Progenitor cell of endocrine pancreas (in vitro differentiated cells): ENCODE data around the gene TAF8. TPM values are rescaled to one million over a fixed set of nuclear protein-coding genes. Genes with fewer than 3 reads are reported as not detected.

Experiments used
- DNase-seq: peaks from one replicate; pipeline ENCODE4 v3.0.0; 2021; ENCODE audit warnings: low spot score; ENCODE audit not compliant: unreplicated experiment
- H3K27ac Mint-ChIP-seq: 2 replicates; pipeline ENCODE4 v1.8.0; 2021; ENCODE audit warnings: mild to moderate bottlenecking, moderate library complexity, mixed read lengths
- H3K27me3 Mint-ChIP-seq: 2 replicates; pipeline ENCODE4 v1.8.0; 2021; ENCODE audit warnings: mixed read lengths
- H3K36me3 Mint-ChIP-seq: 2 replicates; pipeline ENCODE4 v1.8.0; 2022; ENCODE audit warnings: mixed read lengths; ENCODE audit not compliant: insufficient read depth
- H3K4me1 Mint-ChIP-seq: 2 replicates; pipeline ENCODE4 v1.8.0; 2021; ENCODE audit warnings: low read depth, mixed read lengths
- H3K4me3 Mint-ChIP-seq: 2 replicates; pipeline ENCODE4 v1.8.0; 2021; ENCODE audit warnings: low read depth, mild to moderate bottlenecking, moderate library complexity, mixed read lengths
- H3K9me3 Mint-ChIP-seq: 2 replicates; pipeline ENCODE4 v1.8.0; 2021; ENCODE audit warnings: low read depth, mixed read lengths
- total RNA-seq: library from RNA; stranded (reverse); gene quantifications from 2 replicates; pipeline ENCODE4 v1.2.1, GENCODE V29; 2021
- TF ChIP-seq, protein P1 (sequence below): fragments of 200-600 bp; sonication (generic); IDR thresholded peaks from one replicate; pipeline ENCODE4 v1.5.0; 2021; ENCODE audit warnings: antibody characterized with exemption, mild to moderate bottlenecking; ENCODE audit not compliant: unreplicated experiment

Gene TAF8
- total RNA-seq, 1 donor from 2014 or later = 38.9 TPM

DNA sequence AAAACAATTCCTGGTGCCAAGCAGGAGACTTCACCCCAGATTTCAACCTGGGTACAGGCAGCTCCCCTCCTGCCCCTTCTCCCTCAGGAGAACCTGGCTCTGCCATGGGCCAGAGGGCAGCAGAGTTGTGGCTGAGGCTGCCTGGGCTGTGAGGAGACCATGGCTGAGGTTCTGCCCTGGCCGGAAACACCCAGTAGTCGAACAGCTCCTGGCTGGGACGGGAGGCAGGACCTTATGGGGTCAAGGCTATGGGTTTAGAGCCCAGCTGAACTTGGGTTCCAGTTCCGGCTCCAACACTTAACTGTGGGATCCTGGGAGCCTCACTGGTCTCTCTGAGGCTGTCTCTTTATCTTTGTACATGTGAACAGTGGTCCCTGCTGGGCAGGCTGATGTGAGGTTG, 83.6 kb downstream of the TAF8 start:
- TF ChIP-seq, protein P1, sequence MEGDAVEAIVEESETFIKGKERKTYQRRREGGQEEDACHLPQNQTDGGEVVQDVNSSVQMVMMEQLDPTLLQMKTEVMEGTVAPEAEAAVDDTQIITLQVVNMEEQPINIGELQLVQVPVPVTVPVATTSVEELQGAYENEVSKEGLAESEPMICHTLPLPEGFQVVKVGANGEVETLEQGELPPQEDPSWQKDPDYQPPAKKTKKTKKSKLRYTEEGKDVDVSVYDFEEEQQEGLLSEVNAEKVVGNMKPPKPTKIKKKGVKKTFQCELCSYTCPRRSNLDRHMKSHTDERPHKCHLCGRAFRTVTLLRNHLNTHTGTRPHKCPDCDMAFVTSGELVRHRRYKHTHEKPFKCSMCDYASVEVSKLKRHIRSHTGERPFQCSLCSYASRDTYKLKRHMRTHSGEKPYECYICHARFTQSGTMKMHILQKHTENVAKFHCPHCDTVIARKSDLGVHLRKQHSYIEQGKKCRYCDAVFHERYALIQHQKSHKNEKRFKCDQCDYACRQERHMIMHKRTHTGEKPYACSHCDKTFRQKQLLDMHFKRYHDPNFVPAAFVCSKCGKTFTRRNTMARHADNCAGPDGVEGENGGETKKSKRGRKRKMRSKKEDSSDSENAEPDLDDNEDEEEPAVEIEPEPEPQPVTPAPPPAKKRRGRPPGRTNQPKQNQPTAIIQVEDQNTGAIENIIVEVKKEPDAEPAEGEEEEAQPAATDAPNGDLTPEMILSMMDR = no peak
- H3K27ac Mint-ChIP-seq = no peak overlapping the region
- peaks cover 2% of the 10 kb centered on the region for H3K36me3 Mint-ChIP-seq
- no peaks in the 10 kb centered on the region for H3K9me3 Mint-ChIP-seq
- no peak for DNase-seq
- H3K4me3 Mint-ChIP-seq = no peak overlapping the region
- peaks cover 12% of the 10 kb centered on the region for H3K4me1 Mint-ChIP-seq
- no peaks in the 10 kb centered on the region for H3K27me3 Mint-ChIP-seq

DNA sequence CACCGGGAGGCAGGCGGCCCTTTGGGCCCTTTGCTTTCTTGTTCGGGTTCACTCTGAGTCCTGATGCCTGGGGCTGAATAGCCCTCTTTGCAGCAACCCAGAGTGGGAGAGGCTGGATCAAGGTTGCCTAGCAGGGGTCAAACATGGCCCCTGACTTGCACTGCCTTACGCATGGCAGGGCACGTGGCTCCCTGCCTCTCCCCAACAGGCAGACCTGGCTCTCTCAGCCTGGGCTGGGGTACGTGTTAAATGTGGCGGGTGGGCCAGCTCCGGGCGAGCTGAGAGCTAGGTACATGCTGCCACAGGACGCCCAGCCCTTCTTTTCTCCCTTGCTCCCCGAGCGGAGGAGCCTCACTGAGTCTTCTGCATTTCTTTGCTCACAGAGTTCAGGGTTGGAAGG, 84.8 kb downstream of the TAF8 start:
- Mint-ChIP-seq H3K27ac (no peak overlapping the region), H3K36me3 (peaks cover 2% of the 10 kb centered on the region), H3K4me3 (no peak overlapping the region), H3K27me3 (no peaks in the 10 kb centered on the region), H3K9me3 (no peaks in the 10 kb centered on the region), H3K4me1 (peaks cover 20% of the 10 kb centered on the region)
- TF ChIP-seq, protein P1 = no peak
- no peak for DNase-seq

DNA sequence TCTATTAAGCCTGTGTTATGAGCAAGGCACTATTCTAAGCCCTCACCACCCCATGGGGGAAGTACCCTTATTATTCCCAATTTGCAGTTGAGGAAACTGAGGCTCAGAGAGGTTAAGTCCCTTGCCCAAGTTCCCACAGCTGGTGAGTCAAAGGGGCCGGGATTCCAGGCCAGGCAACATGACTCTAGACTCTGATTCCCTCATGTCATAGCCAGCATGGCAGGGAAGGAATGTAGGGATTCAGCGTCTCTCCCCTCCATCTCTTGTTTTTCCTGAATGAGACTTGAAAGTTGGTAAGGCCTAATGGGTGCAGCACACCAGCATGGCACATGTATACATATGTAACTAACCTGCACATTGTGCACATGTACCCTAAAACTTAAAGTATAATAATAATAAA, 85.4 kb downstream of the TAF8 start:
- DNase-seq = no peak
- TF ChIP-seq, protein P1 = no peak
- no peak overlapping the region for H3K27ac Mint-ChIP-seq
- peaks cover 24% of the 10 kb centered on the region for H3K4me1 Mint-ChIP-seq
- no peak overlapping the region for H3K4me3 Mint-ChIP-seq
- H3K36me3 Mint-ChIP-seq = peaks cover 2% of the 10 kb centered on the region
- no peaks in the 10 kb centered on the region for H3K27me3 Mint-ChIP-seq
- no peaks in the 10 kb centered on the region for H3K9me3 Mint-ChIP-seq

DNA sequence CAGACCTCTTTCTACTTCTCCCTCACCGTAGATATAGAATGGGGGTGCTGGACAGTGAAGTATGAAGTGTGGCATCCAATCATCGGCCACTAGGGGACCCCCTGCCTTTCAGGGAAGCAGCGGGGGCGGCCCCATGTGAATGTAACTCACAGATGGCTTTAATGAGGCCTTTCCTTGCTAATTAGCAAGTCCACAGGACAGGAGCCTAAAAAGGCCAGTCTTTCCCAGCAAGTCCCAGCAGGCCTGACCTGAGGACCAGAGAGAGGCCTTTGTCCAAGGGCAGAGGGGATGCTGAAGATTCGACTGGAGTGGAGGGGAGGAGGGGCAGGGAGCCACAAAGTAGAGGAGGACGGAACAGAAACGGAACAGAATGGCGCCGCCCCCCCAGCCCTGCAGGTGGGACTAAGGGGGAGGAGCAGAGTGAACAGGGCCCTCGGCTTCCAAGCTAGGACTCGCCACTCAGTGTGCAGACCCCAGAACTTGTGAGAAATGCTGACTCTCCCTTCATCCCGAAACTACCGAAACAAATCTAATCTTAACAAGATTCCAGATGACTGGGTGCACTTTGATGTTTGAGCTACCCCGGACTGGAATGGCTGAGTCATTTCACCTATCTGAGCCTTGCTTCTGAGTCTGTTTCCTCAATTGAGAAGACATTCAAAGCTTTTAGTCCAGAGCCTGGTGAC, 86.3 kb downstream of the TAF8 start:
- H3K36me3 Mint-ChIP-seq = peaks cover 1% of the 10 kb centered on the region
- H3K4me1 Mint-ChIP-seq = peaks cover 34% of the 10 kb centered on the region
- TF ChIP-seq, protein P1 = peak; percentile 50
- no peaks in the 10 kb centered on the region for H3K27me3 Mint-ChIP-seq
- peak overlapping the region; percentile 9 for H3K4me3 Mint-ChIP-seq
- H3K9me3 Mint-ChIP-seq = no peaks in the 10 kb centered on the region
- DNase-seq = no peak
- peak overlapping the region; percentile 98 for H3K27ac Mint-ChIP-seq

Other genes with a start within 250 kb of the TAF8 start
- 17.3 and 19.4 TPM in 2 replicates for gene USP49, start 155.1 kb upstream of the TAF8 start, total RNA-seq
- gene MED20, start 129.4 kb upstream of the TAF8 start, total RNA-seq = 31.2 and 37.1 TPM in 2 replicates
- 32.8 and 35.0 TPM in 2 replicates for gene BYSL, start 129.0 kb upstream of the TAF8 start, total RNA-seq
- gene CCND3, start 108.7 kb upstream of the TAF8 start, total RNA-seq = 10.4 and 11.7 TPM in 2 replicates
- 11.8 and 14.5 TPM in 2 replicates for gene C6orf132, start 92.1 kb downstream of the TAF8 start, total RNA-seq
- 0.84 and 1.2 TPM in 2 replicates for gene GUCA1A, start 122.8 kb downstream of the TAF8 start, total RNA-seq
- gene GUCA1B, start 144.4 kb downstream of the TAF8 start, total RNA-seq = 1.3 and 1.4 TPM in 2 replicates
- gene MRPS10, start 167.3 kb downstream of the TAF8 start, total RNA-seq = 22.0 and 22.5 TPM in 2 replicates